Measurements from ENCODE around the gene SLC34A1. TPM values are rescaled to one million over a fixed set of nuclear protein-coding genes. Genes with fewer than 3 reads are reported as not detected.
A peak's percentile ranks its signal among the peaks of the same experiment; 100 is the strongest.

The SLC34A1 gene
- total RNA-seq, 1 experiment from 2014 or later = 0.19 TPM

DNA sequence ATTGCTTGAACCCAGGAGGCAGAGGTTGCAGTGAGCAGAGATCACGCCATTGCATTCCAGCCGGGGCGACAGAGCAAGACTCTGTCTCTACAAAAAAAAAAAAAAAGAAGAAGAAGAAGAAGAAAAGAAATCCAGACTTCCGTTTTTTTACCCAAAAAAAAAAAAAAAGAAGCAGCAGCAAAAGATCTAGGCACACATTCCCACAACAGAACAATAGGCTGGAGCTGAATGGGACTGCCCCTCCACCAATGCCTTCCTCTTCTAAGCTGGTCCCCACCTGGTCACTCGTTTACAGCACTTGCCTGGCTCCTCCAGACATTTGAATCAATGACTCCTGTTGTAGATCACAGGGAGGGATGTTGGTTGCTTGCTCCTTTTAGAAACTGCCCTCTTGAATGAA lies 31.1 kb upstream of the SLC34A1 start:
- CTCF ChIA-PET = interaction anchor here (1.9 kb wide), 1 partner anchor 26 kb away, joined by 7 read pairs; no protein-coding TSS in a partner anchor
- Mint-ChIP-seq H3K27me3 (ENCODE audit: unreplicated experiment) (no peaks in the 10 kb centered on the region), H3K27ac (ENCODE audit: unreplicated experiment) (no peak overlapping the region), H3K36me3 (ENCODE audit: insufficient read depth, unreplicated experiment) (peaks cover 51% of the 10 kb centered on the region), H3K9me3 (ENCODE audit: low read depth, unreplicated experiment) (peaks cover 5% of the 10 kb centered on the region), H3K4me1 (ENCODE audit: low read depth, unreplicated experiment) (peaks cover 58% of the 10 kb centered on the region), H3K4me3 (ENCODE audit: low read depth, unreplicated experiment) (no peak overlapping the region)
- TF ChIP-seq, protein P1, sequence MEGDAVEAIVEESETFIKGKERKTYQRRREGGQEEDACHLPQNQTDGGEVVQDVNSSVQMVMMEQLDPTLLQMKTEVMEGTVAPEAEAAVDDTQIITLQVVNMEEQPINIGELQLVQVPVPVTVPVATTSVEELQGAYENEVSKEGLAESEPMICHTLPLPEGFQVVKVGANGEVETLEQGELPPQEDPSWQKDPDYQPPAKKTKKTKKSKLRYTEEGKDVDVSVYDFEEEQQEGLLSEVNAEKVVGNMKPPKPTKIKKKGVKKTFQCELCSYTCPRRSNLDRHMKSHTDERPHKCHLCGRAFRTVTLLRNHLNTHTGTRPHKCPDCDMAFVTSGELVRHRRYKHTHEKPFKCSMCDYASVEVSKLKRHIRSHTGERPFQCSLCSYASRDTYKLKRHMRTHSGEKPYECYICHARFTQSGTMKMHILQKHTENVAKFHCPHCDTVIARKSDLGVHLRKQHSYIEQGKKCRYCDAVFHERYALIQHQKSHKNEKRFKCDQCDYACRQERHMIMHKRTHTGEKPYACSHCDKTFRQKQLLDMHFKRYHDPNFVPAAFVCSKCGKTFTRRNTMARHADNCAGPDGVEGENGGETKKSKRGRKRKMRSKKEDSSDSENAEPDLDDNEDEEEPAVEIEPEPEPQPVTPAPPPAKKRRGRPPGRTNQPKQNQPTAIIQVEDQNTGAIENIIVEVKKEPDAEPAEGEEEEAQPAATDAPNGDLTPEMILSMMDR (IDR thresholded peaks at IDR 0.05; ENCODE audit: unreplicated experiment) = no peak
- intact Hi-C loops (cut with micrococcal nuclease; ENCODE audit: unreplicated experiment) = loop anchor here (5.0 kb wide), 1 partner anchor 36 kb away; no protein-coding TSS in a partner anchor
- no peak for DNase-seq
- BruUV-seq (replicated peaks) = no TSS peak

DNA sequence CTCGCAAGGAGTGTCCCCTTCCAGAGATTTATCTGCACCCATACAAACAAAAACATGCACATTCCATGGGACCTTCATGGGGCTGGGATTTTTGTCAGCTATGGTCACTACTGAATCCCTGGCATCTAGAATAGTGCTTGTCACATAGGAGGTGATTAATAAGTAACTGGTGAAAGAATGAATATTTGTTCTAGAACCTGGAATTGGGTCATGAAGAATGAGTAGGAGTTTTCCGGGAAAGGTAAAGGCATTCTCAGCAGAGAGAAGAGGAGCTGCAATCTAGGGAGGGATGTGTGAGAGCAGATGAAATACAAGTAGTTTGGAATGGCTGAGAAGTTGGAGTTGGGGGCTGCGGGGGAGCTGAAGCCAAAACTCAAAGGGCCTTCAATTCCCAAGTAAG lies 30.0 kb upstream of the SLC34A1 start:
- Mint-ChIP-seq H3K4me3 (ENCODE audit: low read depth, unreplicated experiment) (peak overlapping the region; percentile 0), H3K4me1 (ENCODE audit: low read depth, unreplicated experiment) (peaks cover 62% of the 10 kb centered on the region), H3K27ac (ENCODE audit: unreplicated experiment) (peak overlapping the region; percentile 73), H3K27me3 (ENCODE audit: unreplicated experiment) (no peaks in the 10 kb centered on the region), H3K36me3 (ENCODE audit: insufficient read depth, unreplicated experiment) (peaks cover 40% of the 10 kb centered on the region), H3K9me3 (ENCODE audit: low read depth, unreplicated experiment) (peaks cover 5% of the 10 kb centered on the region)
- CTCF ChIA-PET = interaction anchor here (0.9 to 1.2 kb wide), 2 partner anchors 24 to 36 kb away, joined by 3 read pairs; no protein-coding TSS in a partner anchor
- TF ChIP-seq, protein P1 (IDR thresholded peaks at IDR 0.05; ENCODE audit: unreplicated experiment) = no peak
- BruUV-seq (replicated peaks) = no TSS peak
- intact Hi-C loops (cut with micrococcal nuclease; ENCODE audit: unreplicated experiment) = loop anchor here (5.0 kb wide), 1 partner anchor 37 kb away; no protein-coding TSS in a partner anchor
- DNase-seq = no peak

DNA sequence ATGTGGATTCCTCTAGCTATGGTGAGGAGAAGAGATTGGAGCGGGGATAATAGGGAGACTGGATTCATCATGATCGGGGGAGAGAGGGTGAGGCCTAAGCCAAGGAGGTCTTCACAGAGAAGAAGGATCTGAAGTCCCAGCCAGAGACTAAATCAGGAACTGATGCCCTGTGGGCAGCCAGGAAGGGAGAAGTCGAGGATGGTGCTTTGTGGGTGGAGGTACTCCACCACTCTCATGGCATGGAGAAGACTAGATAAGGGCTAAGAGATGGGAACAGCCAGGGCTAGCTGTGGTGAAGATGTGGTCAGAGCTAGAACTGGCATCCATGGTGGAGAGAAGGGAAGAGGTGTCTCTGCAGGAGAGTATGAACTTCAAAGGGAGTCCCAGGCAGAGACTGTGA lies 29.5 kb upstream of the SLC34A1 start:
- Mint-ChIP-seq H3K27me3 (ENCODE audit: unreplicated experiment) (no peaks in the 10 kb centered on the region), H3K4me3 (ENCODE audit: low read depth, unreplicated experiment) (peak overlapping the region; percentile 0), H3K9me3 (ENCODE audit: low read depth, unreplicated experiment) (peaks cover 5% of the 10 kb centered on the region), H3K36me3 (ENCODE audit: insufficient read depth, unreplicated experiment) (peaks cover 36% of the 10 kb centered on the region), H3K27ac (ENCODE audit: unreplicated experiment) (peak overlapping the region; percentile 73), H3K4me1 (ENCODE audit: low read depth, unreplicated experiment) (peaks cover 60% of the 10 kb centered on the region)
- CTCF ChIA-PET = interaction anchor here (0.9 to 1.2 kb wide), 2 partner anchors 24 to 36 kb away, joined by 3 read pairs; no protein-coding TSS in a partner anchor
- TF ChIP-seq, protein P1 (IDR thresholded peaks at IDR 0.05; ENCODE audit: unreplicated experiment) = no peak
- no peak for DNase-seq
- BruUV-seq (replicated peaks) = no TSS peak
- intact Hi-C loops (cut with micrococcal nuclease; ENCODE audit: unreplicated experiment) = loop anchor here (5.0 kb wide), 1 partner anchor 37 kb away; no protein-coding TSS in a partner anchor

DNA sequence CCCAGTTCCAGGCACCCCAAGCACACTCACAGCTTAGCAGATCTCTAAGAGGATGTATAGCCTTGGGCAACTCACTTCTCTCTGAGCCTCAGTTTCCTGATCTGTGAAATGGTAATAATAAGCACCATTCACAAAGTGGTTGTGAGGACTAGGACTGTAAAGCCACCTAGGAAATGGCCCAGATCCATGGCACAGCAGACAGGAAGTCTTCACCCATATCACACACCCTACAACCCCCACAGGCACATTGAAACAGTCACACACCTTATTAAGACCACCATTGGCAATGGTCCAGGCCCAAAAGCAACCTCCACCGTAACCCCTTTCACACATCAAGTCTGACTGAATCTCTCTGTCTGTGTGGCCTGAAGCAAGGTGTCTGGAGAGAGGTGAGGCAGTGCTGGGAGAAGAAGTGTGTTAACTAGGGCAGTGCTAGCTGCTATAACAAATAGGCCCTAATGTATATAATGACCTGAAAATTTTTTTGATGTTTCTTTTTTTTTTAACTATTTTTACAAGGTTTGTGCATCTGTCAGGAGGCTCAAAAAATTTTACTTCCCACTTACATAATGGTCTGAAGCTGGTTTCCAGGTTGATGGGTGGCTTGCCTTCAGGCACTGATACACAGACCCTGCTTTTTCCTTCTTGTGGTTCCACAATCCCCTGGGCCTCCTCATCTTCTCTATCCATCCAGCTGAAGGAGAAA lies 28.9 kb upstream of the SLC34A1 start:
- BruUV-seq (replicated peaks) = no TSS peak
- Mint-ChIP-seq H3K27me3 (ENCODE audit: unreplicated experiment) (no peaks in the 10 kb centered on the region), H3K27ac (ENCODE audit: unreplicated experiment) (no peak overlapping the region), H3K36me3 (ENCODE audit: insufficient read depth, unreplicated experiment) (peaks cover 29% of the 10 kb centered on the region), H3K4me1 (ENCODE audit: low read depth, unreplicated experiment) (peaks cover 54% of the 10 kb centered on the region), H3K9me3 (ENCODE audit: low read depth, unreplicated experiment) (peaks cover 5% of the 10 kb centered on the region), H3K4me3 (ENCODE audit: low read depth, unreplicated experiment) (no peak overlapping the region)
- intact Hi-C loops (cut with micrococcal nuclease; ENCODE audit: unreplicated experiment) = no loop called here
- CTCF ChIA-PET = no interaction called here
- TF ChIP-seq, protein P1 (IDR thresholded peaks at IDR 0.05; ENCODE audit: unreplicated experiment) = no peak
- DNase-seq = no peak

All from Calu3 (cell line).